ENCODE measurements around the gene ATP2A2.
"Not testable (repeated sequence)": the region's sequence is repeated elsewhere in the genome, so short reads cannot be mapped to it uniquely, and the experiment has no call there.

Gene ATP2A2

DNA sequence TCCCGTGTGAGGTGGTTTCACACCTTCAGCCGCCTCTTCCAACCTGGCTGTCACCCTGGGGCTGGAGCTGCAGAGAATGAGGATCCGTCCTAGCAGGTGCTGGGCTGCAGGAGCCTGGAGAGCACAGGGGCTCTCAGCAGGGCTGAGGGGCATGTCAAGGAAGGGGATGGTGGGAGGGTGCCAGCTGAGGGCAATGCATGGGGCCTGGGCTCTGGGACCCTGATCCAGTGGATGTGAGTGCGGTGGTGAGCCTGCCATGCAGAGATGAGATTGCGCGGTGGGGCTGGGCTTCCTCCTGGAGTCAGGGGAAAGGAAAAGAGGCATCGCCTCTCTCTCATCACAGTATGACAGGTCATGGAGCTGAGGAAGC lies 91.0 kb downstream of the ATP2A2 start:
- DNase-seq (ENCODE audit: insufficient read length, low spot score): no peak
- no peak for TF ChIP-seq SPI1 (IDR thresholded peaks at IDR 0.05; ENCODE audit: low read depth, low read length)
- no peak for TF ChIP-seq PAX5 (IDR thresholded peaks at IDR 0.05; ENCODE audit: insufficient read depth, low read length, severe bottlenecking)
- no peak for TF ChIP-seq POU2F2 (IDR thresholded peaks at IDR 0.05; ENCODE audit: low read depth, low read length)
- TF ChIP-seq TAF1 (IDR thresholded peaks at IDR 0.05; ENCODE audit: low read depth, low read length): no peak
- no peak; the same call in 1 of the 2 replicates for TF ChIP-seq POLR2AphosphoS5 (IDR thresholded peaks at IDR 0.05; ENCODE audit: low read depth, low read length)
- no peak; the same call in 1 of the 2 replicates for TF ChIP-seq POLR2A (IDR thresholded peaks at IDR 0.05; ENCODE audit: low read depth, low read length)
- no peak for FAIRE-seq

DNA sequence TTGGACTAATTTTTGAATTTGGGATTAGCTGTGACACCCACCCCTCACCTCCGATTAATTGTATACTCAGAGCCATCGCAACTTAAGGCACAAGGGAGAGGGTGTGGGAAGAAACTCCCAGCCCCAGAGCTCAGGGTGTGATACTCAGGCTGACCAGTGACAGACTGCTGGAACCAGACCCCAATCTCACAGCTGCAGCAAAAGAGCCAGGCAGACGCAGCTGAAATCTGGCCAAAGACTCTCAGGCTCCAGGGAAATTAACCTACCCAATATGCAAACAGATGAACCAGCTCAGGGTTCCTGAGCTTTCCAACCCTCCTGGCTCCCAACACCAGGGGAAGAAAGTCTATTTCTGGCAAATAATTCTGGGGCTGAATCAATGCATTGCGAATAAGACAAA lies 92.0 kb downstream of the ATP2A2 start:
- TF ChIP-seq POLR2A (IDR thresholded peaks at IDR 0.05; ENCODE audit: low read depth, low read length) (no peak), POLR2AphosphoS5 (IDR thresholded peaks at IDR 0.05; ENCODE audit: low read depth, low read length) (no peak), PAX5 (IDR thresholded peaks at IDR 0.05; ENCODE audit: insufficient read depth, low read length, severe bottlenecking) (no peak), POU2F2 (IDR thresholded peaks at IDR 0.05; ENCODE audit: low read depth, low read length) (no peak), SPI1 (IDR thresholded peaks at IDR 0.05; ENCODE audit: low read depth, low read length) (no peak), TAF1 (IDR thresholded peaks at IDR 0.05; ENCODE audit: low read depth, low read length) (no peak)
- FAIRE-seq (no peak), DNase-seq (ENCODE audit: insufficient read length, low spot score) (no peak)

DNA sequence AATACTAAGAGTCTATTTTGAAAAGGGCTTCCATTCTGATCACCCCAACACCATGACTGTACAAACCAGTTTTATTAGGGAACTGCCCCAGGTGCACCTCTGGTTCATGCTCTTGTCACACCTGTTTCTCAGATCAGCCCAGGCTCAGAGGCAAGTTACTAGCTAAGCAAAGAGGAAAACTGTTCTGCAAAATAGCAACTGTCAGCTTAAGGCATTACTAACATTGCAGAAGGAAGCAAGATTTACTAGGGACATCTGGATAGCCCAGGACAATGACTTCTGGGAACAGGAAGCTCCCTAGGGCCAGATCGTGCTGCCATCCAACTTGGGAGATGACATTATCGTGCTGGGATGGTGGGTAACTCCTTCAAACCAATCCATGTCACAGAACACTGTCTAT lies 92.4 kb downstream of the ATP2A2 start:
- no peak for DNase-seq (ENCODE audit: insufficient read length, low spot score)
- no peak for TF ChIP-seq PAX5 (IDR thresholded peaks at IDR 0.05; ENCODE audit: insufficient read depth, low read length, severe bottlenecking)
- no peak for TF ChIP-seq POLR2A (IDR thresholded peaks at IDR 0.05; ENCODE audit: low read depth, low read length)
- TF ChIP-seq SPI1 (IDR thresholded peaks at IDR 0.05; ENCODE audit: low read depth, low read length): no peak
- TF ChIP-seq POU2F2 (IDR thresholded peaks at IDR 0.05; ENCODE audit: low read depth, low read length): no peak
- TF ChIP-seq POLR2AphosphoS5 (IDR thresholded peaks at IDR 0.05; ENCODE audit: low read depth, low read length): no peak
- TF ChIP-seq TAF1 (IDR thresholded peaks at IDR 0.05; ENCODE audit: low read depth, low read length): no peak

DNA sequence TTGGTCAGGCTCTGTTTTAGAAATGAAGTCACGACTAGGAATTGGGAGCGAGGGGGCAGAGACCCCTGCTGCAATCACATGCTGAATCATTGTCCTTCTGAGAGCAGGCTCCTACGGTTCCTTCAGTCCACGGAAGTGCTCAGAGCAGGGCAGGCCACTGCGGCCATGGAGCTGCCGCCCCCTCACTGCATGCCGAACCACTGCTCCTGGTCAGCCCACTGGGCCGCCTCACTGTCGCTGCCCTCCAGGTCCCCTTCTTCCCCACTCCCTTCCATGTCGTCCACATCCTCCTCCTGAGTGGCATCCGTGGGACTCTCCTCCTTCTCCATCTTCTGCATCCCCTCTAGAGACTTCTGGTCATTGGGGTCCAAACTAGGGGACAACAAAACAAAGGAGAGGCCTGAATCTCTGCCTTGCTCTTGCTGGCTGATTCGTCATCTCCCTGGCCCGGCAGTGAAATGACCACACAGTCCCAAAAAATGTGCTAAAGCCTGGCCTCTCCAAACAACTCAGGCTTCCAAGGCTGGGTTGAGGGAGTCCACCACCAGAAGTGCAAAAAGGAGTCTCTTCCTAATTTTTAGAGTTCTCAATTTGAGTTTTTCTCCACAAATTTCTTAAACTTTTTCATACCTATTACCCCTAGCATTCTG lies 93.0 kb downstream of the ATP2A2 start:
- DNase-seq (ENCODE audit: insufficient read length, low spot score) (no peak), FAIRE-seq (no peak)
- TF ChIP-seq SPI1 (IDR thresholded peaks at IDR 0.05; ENCODE audit: low read depth, low read length) (no peak), TAF1 (IDR thresholded peaks at IDR 0.05; ENCODE audit: low read depth, low read length) (no peak), POU2F2 (IDR thresholded peaks at IDR 0.05; ENCODE audit: low read depth, low read length) (no peak)

More for the DNA sequence above, 92.4 kb downstream of the ATP2A2 start:
- no peak for FAIRE-seq

DNA sequence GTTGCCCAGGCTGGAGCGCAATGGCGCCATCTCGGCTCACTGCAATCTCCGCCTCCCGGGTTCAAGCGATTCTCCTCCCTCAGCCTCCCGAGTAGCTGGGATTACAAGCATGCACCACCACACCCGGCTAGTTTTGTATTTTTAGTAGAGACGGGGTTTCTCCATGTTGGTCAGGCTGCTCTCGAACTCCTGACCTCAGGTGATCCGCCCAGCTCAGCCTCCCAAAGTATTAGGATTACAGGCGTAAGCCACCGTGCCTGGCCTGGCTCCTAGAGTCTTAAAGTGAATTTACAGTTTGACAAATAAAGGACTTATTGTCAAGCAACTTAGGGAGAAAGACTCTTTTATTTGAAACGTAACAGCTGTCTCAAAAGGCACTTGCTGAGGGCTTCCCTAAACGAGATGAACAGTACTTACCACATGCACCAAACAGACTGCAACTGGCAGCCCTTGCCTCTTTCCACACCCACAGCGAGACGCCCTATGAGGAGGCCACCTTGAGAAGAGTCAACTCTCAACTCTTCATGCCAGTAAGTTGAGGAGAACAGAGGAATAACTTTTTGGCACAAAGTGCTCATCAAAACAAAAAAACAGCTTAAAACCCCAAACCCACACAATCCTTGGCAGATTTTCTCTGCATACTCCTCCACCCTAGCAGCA lies 97.2 kb downstream of the ATP2A2 start:
- not testable (repeated sequence) for FAIRE-seq

DNA sequence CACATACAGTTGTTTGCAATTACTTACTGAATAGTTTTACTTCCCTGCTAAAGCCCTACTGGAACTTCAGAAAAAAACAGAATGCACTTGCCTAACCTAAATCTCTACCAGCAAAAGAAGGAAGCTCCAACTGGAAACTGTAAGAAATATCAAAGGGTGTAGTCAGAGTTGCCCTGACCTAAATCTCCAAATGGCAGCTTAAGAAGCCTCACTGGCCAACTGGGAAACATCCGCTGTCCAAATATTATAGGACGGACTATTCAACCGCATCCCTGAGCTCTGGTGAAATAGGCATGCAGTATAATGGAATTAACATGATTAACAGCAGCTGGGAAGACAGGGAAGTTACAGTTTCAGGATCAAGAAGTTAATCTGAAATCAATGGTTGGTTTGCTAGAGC lies 98.2 kb downstream of the ATP2A2 start:
- DNase-seq (ENCODE audit: insufficient read length, low spot score) (no peak), FAIRE-seq (no peak)
- TF ChIP-seq POLR2AphosphoS5 (IDR thresholded peaks at IDR 0.05; ENCODE audit: low read depth, low read length): no peak
- no peak for TF ChIP-seq POLR2A (IDR thresholded peaks at IDR 0.05; ENCODE audit: low read depth, low read length)
- no peak for TF ChIP-seq POU2F2 (IDR thresholded peaks at IDR 0.05; ENCODE audit: low read depth, low read length)
- TF ChIP-seq PAX5 (IDR thresholded peaks at IDR 0.05; ENCODE audit: insufficient read depth, low read length, severe bottlenecking): no peak
- TF ChIP-seq TAF1 (IDR thresholded peaks at IDR 0.05; ENCODE audit: low read depth, low read length): no peak

More for the DNA sequence above, 97.2 kb downstream of the ATP2A2 start:
- not testable (repeated sequence) for DNase-seq (ENCODE audit: insufficient read length, low spot score)

DNA sequence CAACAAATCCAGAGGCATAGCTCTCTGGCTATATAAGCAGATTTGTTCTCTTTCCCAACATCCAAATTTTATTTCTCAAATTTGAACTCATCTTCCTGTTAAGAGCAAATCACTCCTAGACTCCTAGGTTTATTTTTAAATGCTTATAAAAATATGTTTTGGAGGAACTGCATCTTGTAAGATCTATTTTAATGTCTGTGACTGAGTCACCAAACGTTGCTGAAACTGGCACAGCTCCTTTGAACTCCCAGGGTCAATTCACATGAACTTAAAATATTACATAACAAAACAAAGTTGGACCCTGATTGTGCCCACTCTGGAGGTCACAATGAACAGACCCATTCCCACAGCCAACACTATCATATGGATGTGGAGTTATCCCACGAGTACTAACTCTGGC lies 98.6 kb downstream of the ATP2A2 start:
- no peak for TF ChIP-seq TAF1 (IDR thresholded peaks at IDR 0.05; ENCODE audit: low read depth, low read length)
- no peak for TF ChIP-seq POLR2A (IDR thresholded peaks at IDR 0.05; ENCODE audit: low read depth, low read length)
- TF ChIP-seq PAX5 (IDR thresholded peaks at IDR 0.05; ENCODE audit: insufficient read depth, low read length, severe bottlenecking): no peak
- TF ChIP-seq SPI1 (IDR thresholded peaks at IDR 0.05; ENCODE audit: low read depth, low read length): no peak
- no peak for TF ChIP-seq POU2F2 (IDR thresholded peaks at IDR 0.05; ENCODE audit: low read depth, low read length)
- no peak for TF ChIP-seq POLR2AphosphoS5 (IDR thresholded peaks at IDR 0.05; ENCODE audit: low read depth, low read length)
- FAIRE-seq (no peak), DNase-seq (ENCODE audit: insufficient read length, low spot score) (no peak)

DNA sequence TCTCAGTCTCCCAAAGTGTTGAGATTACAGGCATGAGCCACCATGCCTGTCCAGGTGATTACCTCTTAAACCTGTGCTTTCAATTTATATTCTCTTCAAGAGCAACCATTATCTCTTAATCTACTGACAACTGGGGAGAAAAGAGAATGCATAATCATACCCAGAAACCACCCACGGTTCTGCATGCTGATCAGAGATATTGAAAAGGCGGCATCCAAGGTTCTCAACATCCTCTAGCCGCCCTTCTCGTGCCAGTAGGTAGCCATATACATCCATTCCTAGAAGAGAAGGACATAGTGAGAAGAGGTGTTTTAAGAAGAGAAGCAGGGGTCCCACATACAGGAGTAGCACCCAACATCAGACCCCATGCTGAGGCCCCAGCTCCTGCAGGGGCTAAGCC lies 101.6 kb downstream of the ATP2A2 start:
- DNase-seq (ENCODE audit: insufficient read length, low spot score) (no peak), FAIRE-seq (no peak)
- no peak for TF ChIP-seq POLR2AphosphoS5 (IDR thresholded peaks at IDR 0.05; ENCODE audit: low read depth, low read length)
- no peak for TF ChIP-seq POLR2A (IDR thresholded peaks at IDR 0.05; ENCODE audit: low read depth, low read length)
- TF ChIP-seq POU2F2 (IDR thresholded peaks at IDR 0.05; ENCODE audit: low read depth, low read length): no peak
- TF ChIP-seq TAF1 (IDR thresholded peaks at IDR 0.05; ENCODE audit: low read depth, low read length): no peak
- TF ChIP-seq SPI1 (IDR thresholded peaks at IDR 0.05; ENCODE audit: low read depth, low read length): no peak
- TF ChIP-seq PAX5 (IDR thresholded peaks at IDR 0.05; ENCODE audit: insufficient read depth, low read length, severe bottlenecking): no peak

All from GM12891 (cell line).